ENCODE measurements around the gene NPR3. TPM values are rescaled to one million over a fixed set of nuclear protein-coding genes. Genes with fewer than 3 reads are reported as not detected.

Gene NPR3
- total and polyA plus RNA-seq, 2 donors (not counting 3 experiments of a cell fraction or from before 2014, with no cell fraction given) = 0.01 to 0.53 TPM

DNA sequence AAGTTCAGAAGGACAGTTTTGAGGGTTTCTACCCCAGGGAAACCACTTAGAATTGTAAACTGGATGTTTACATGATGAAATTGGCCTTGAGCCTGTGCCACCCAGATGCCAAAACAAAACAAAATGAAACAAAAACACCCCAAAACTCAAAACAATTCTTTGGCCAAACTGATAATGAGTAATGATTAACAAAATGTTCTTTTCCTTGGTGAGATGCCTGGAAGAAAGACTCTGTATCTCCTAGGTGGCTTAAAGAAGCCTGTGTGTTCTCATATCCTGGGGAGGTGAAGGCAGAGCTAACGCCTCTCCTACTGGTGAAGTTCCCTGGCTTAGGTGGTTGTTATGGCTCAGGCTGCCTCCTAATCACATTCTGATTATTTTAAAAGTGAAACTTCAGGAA, 120.5 kb downstream of the NPR3 start:
- H3K27me3 ChIP-seq (ENCODE audit: control insufficient read depth in 2 of 2, insufficient read depth in 2 of 2, low read length in 2 of 2) = no peaks in the 10 kb centered on the region
- no peaks in the 10 kb centered on the region for H3K9me1 ChIP-seq (replicated peaks; ENCODE audit: control insufficient read depth, extremely low read depth, insufficient read depth, low read length)
- H3K4me3 ChIP-seq (replicated peaks in 1 of 3; ENCODE audit: insufficient read depth in 1 of 3, low read depth in 1 of 3, low read length in 3 of 3) = no peak overlapping the region
- DNase-seq (ENCODE audit: low read depth, low spot score) (no peak), FAIRE-seq (no peak)
- H3K9ac ChIP-seq (replicated peaks; ENCODE audit: extremely low read depth, insufficient read depth, low read length) = no peak overlapping the region
- no peak overlapping the region for H3K4me2 ChIP-seq (ENCODE audit: insufficient read depth, low read length)
- intact Hi-C loops (cut with micrococcal nuclease) (no loop called here), dilution Hi-C loops (cut with MboI; ENCODE audit: extremely low pct_ligation_motif_present, low sequenced_read_pairs) (no loop called here)
- POLR2A ChIA-PET = no interaction called here
- no peak overlapping the region for H3K27ac ChIP-seq (ENCODE audit: insufficient read depth, low read depth, low read length)
- H3K9me3 ChIP-seq (replicated peaks; ENCODE audit: control insufficient read depth, insufficient read depth, low read length) = no peaks in the 10 kb centered on the region
- H3K36me3 ChIP-seq (ENCODE audit: control insufficient read depth in 2 of 2, extremely low read depth in 1 of 2, insufficient read depth in 2 of 2, low read length in 2 of 2) = no peaks in the 10 kb centered on the region
- H3K79me2 ChIP-seq (ENCODE audit: control insufficient read depth, insufficient read depth, low read length) = no peaks in the 10 kb centered on the region
- no peak for TF ChIP-seq MYC (IDR thresholded peaks at IDR 0.05; ENCODE audit: low read depth, low read length)
- no peak for TF ChIP-seq CTCF (IDR thresholded peaks at IDR 0.05; ENCODE audit: extremely low read depth in 1 of 2, insufficient read depth in 1 of 2, low read depth in 1 of 2, low read length in 2 of 2)
- no peak for TF ChIP-seq GATA2 (IDR thresholded peaks at IDR 0.05; ENCODE audit: insufficient read depth, insufficient read length, low read depth, low read length)
- no peak for TF ChIP-seq EZH2 (IDR thresholded peaks at IDR 0.05; ENCODE audit: borderline replicate concordance, low read depth, low read length, severe bottlenecking)
- no peak for TF ChIP-seq JUN (IDR thresholded peaks at IDR 0.05; ENCODE audit: borderline replicate concordance, insufficient read depth, insufficient read length, low read depth)
- TF ChIP-seq POLR2A (IDR thresholded peaks at IDR 0.05; ENCODE audit: low read depth, low read length) = no peak
- TF ChIP-seq POLR2AphosphoS5 (IDR thresholded peaks at IDR 0.05; ENCODE audit: insufficient read depth, low read depth, low read length) = no peak
- no peak for TF ChIP-seq MAX (IDR thresholded peaks at IDR 0.05; ENCODE audit: insufficient read depth, insufficient read length)
- no peak for TF ChIP-seq FOS (IDR thresholded peaks at IDR 0.05; ENCODE audit: borderline replicate concordance, insufficient read depth, low read length)
- CTCF ChIA-PET = no interaction called here
- H3K4me1 ChIP-seq (ENCODE audit: control insufficient read depth, extremely low read depth, insufficient read depth, low read length) = no peaks in the 10 kb centered on the region
- H4K20me1 ChIP-seq (replicated peaks; ENCODE audit: control insufficient read depth, extremely low read depth, insufficient read depth, low read length) = no peaks in the 10 kb centered on the region
- no peak overlapping the region for H2AFZ ChIP-seq (ENCODE audit: low read depth, low read length)
- BruUV-seq (replicated peaks) = no TSS peak

All from endothelial cell of umbilical vein (primary cell).